GM18498 (cell line): ENCODE data around the gene UNC45A.
A peak's percentile ranks its signal among the peaks of the same experiment; 100 is the strongest.
"Not testable (repeated sequence)": the region's sequence is repeated elsewhere in the genome, so short reads cannot be mapped to it uniquely, and the experiment has no call there.

Source experiments
- ATAC-seq: cut with Tn5 transposase; IDR thresholded peaks from one replicate; pipeline ENCODE4 v1.9.1; 2021; ENCODE audit warnings: mild to moderate bottlenecking, moderate library complexity; ENCODE audit not compliant: unreplicated experiment

The UNC45A gene, protein sequence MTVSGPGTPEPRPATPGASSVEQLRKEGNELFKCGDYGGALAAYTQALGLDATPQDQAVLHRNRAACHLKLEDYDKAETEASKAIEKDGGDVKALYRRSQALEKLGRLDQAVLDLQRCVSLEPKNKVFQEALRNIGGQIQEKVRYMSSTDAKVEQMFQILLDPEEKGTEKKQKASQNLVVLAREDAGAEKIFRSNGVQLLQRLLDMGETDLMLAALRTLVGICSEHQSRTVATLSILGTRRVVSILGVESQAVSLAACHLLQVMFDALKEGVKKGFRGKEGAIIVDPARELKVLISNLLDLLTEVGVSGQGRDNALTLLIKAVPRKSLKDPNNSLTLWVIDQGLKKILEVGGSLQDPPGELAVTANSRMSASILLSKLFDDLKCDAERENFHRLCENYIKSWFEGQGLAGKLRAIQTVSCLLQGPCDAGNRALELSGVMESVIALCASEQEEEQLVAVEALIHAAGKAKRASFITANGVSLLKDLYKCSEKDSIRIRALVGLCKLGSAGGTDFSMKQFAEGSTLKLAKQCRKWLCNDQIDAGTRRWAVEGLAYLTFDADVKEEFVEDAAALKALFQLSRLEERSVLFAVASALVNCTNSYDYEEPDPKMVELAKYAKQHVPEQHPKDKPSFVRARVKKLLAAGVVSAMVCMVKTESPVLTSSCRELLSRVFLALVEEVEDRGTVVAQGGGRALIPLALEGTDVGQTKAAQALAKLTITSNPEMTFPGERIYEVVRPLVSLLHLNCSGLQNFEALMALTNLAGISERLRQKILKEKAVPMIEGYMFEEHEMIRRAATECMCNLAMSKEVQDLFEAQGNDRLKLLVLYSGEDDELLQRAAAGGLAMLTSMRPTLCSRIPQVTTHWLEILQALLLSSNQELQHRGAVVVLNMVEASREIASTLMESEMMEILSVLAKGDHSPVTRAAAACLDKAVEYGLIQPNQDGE

DNA sequence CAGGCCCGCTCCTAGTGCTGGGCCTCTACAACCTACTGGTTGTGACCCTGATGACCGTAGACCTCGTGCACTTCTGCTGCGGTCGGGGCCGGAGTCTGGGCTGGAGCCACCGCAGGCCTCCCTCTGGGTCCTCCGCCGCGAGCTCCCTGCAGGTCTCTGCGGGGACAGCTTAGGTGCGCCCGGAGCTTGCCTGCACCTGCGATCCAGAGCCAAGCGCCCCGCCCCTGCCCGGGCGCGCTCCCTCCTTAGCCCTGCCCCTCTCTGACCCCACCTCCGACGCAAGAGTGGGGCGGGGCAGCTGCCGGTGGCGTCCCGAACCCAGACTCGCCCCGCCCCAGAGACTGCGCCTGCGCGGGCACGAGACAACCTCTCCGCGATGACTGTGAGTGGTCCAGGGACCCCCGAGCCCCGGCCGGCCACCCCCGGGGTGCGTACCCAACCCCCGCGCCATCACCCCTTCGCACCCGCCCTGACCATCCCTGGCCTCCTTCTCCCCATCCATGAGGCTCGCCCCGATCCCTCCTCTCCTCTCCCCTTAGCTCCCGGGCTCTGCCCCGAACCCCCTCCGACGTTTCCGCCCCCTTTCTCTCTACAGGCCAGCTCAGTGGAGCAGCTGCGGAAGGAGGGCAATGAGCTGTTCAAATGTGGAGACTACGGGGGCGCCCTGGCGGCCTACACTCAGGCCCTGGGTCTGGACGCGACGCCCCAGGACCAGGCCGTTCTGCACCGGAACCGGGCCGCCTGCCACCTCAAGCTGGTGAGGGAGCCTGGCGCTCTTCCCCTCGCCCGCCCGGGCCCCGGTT, at the start of gene UNC45A:
TSS of gene UNC45A (plus strand) at position 337 of the 803 bp plus-strand sequence. CDS start at position 377, 40 bp downstream.
- peak; percentile 73 for ATAC-seq

DNA sequence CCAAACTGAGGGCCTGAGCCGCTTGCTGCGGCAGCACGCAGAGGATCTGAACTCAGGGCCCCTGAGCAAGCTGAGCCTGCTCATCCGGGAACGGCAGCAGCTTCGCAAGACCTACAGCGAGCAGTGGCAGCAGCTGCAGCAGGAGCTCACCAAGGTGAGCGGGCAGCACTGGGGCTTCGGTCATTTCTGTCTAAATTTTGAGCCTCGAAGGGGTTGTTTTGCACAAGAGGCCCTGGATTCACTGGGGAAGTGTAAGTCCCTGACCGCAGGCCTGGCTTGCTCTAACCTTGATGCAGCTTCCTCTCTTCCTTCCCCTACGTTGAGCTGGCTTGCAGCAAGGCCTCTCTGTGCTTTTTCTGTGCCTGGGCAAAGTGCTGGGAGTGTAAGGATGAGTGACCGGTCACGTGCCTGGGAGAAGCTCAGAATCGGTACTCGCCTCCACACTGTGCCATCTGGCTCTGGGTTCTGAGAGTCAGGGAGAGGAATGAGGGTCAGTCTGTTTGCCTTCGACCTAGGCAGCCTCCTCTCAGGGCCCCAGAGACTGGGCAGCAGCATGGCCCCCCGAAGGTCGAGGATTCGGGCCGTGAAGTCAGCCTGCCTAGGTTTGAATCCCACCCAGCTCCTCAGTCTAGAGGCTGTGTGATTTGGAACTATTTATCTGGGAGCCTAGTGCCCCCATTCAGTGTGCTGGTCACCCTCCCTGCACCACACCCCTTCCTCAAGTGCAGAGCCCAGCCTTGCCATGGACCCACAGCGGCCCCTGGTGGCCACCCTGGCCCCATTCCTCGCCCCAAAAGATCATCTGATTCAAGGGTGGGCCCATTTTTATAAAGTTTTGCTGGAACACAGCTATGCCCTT, 49.4 kb upstream of the UNC45A start:
- ATAC-seq: peak; percentile 47

DNA sequence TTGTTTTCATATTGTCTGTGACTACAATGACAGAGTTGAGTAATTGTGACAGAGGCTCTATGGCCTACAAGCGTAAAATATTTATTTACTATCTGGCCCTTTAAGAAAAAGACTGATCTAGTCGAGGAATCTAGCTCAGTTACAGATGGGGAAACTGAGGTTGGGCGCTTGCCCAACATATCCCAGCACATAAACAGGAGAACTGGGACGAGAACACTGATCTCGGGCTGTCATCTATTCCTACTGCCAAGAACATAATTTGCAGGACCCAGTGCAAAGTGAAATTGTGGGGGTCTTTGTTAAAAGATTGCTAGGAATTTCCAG, 48.8 kb upstream of the UNC45A start:
- ATAC-seq: no peak

DNA sequence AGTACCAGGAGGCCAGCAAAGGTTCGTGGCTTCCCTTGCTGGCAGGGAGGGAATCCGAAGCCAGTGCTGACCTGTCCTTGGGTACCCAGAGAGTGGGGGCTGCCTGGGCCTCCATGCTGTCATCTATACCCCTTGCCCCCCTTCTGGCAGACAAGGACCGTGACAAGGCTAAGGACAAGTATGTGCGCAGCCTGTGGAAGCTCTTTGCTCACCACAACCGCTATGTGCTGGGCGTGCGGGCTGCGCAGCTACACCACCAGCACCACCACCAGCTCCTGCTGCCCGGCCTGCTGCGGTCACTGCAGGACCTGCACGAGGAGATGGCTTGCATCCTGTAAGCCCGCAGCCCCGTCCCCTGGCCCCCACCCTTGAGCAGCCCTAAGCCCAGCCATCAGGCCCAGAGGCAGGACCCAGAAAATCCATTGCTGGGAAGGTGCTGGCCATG, 48.0 kb upstream of the UNC45A start:
- no peak for ATAC-seq

DNA sequence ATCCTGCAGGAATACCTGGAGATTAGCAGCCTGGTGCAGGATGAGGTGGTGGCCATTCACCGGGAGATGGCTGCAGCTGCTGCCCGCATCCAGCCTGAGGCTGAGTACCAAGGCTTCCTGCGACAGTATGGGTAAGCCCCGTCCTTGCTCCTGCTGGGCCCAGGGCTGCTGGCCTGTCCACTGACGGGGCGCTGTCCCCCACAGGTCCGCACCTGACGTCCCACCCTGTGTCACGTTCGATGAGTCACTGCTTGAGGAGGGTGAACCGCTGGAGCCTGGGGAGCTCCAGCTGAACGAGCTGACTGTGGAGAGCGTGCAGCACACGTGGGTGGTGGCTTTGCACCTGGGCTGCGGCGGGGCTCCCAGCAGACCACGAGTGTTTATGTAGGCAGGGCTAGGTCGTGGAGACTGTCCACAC, 45.8 kb upstream of the UNC45A start:
- ATAC-seq: no peak

DNA sequence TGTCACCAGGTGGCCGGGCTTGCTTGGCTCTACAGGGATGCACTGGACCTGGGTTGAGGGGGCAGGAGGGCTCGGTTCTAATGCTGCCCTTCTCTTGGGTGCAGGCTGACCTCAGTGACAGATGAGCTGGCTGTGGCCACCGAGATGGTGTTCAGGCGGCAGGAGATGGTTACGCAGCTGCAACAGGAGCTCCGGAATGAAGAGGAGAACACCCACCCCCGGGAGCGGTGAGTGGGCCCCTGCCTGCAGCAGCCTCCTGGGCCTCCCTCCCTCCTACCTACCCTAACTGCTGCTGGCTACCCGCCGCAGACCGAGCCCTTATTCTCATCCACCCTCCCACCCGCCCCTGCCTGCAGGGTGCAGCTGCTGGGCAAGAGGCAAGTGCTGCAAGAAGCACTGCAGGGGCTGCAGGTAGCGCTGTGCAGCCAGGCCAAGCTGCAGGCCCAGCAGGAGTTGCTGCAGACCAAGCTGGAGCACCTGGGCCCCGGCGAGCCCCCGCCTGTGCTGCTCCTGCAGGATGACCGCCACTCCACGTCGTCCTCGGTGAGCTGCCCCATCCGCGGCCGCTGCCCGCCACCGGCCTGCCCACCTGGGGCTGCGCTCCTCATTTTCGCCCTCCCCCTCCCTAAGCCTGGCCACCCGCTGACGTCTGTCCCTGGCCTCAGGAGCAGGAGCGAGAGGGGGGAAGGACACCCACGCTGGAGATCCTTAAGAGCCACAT, 45.2 kb upstream of the UNC45A start:
- no peak for ATAC-seq

DNA sequence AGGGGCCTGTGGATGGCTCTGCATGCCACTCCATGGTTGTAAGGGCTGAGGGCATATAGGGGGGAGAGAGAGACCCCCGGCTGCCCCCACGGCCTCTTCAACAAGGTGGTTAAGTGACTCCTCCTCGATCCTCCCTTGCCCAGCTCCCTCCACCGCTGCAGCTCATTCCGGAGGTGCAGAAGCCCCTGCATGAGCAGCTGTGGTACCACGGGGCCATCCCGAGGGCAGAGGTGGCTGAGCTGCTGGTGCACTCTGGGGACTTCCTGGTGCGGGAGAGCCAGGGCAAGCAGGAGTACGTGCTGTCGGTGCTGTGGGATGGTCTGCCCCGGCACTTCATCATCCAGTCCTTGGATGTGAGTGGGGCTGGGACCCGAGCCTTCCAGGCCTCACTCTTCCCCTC, 44.2 kb upstream of the UNC45A start:
- ATAC-seq: no peak

DNA sequence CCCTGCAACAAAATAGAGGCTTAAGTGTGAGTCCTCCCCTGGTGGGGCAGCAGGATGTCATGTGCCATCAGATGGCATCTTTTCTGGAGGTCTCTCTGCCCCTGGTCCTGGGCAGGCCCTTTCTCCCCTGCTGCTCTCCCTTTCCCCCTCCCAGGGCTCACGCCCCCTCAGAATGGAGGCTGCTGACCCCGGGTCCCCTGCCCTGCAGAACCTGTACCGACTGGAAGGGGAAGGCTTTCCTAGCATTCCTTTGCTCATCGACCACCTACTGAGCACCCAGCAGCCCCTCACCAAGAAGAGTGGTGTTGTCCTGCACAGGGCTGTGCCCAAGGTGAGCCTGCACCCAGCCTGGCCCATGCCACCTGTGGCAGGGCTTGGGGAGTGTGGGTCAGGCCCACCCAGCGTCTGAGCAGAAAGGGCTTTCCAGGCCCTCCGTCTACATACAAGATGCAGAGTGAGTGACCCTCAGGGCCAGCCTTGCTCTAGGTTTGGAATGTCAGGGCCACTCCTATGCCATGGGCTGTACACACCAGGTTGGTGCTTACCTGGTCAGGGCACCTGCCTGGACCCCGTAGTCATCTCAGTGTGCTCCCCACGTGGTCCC, 43.6 kb upstream of the UNC45A start:
- no peak for ATAC-seq

DNA sequence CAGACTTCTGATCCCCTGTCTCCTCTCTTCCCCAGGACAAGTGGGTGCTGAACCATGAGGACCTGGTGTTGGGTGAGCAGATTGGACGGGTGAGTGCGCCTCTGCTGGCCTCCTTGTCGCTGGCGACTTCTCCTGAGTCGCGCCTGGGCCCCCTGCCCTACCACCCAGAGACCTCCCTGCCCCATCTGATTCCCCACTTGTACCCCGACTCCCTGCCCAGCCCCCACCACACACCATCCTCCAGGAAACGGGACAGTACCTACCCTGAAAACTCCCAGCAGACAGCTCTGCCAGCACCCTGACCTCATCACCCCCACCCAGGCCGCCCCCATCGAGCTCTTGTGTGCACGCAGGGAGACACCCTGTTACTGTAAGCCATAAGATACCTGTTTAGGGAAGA, 43.1 kb upstream of the UNC45A start:
- no peak for ATAC-seq

DNA sequence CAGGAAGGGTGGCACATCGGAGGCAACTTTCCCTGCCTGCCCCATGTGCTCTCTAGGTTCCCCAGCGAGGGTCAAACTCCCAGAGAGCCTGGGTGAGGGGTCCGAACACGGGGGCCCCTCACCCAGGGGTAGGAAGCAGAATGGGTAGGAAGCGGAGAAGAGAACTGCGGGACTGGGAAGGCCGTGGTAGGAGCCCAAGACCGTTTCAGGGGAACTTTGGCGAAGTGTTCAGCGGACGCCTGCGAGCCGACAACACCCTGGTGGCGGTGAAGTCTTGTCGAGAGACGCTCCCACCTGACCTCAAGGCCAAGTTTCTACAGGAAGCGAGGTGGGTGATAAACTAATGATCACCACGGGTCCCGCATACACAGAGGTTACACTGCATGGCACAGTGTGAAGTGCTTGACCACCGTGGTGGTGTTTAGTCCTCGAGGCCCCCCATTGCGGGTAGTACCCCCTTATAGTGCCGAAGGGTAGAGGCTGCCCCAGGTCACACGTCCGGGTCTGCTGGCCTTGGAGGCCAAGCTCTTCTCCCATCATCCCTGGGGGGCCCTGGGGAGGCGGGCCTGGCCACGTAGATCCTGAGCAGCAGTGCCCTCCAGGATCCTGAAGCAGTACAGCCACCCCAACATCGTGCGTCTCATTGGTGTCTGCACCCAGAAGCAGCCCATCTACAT, 42.4 kb upstream of the UNC45A start:
- ATAC-seq: no peak

DNA sequence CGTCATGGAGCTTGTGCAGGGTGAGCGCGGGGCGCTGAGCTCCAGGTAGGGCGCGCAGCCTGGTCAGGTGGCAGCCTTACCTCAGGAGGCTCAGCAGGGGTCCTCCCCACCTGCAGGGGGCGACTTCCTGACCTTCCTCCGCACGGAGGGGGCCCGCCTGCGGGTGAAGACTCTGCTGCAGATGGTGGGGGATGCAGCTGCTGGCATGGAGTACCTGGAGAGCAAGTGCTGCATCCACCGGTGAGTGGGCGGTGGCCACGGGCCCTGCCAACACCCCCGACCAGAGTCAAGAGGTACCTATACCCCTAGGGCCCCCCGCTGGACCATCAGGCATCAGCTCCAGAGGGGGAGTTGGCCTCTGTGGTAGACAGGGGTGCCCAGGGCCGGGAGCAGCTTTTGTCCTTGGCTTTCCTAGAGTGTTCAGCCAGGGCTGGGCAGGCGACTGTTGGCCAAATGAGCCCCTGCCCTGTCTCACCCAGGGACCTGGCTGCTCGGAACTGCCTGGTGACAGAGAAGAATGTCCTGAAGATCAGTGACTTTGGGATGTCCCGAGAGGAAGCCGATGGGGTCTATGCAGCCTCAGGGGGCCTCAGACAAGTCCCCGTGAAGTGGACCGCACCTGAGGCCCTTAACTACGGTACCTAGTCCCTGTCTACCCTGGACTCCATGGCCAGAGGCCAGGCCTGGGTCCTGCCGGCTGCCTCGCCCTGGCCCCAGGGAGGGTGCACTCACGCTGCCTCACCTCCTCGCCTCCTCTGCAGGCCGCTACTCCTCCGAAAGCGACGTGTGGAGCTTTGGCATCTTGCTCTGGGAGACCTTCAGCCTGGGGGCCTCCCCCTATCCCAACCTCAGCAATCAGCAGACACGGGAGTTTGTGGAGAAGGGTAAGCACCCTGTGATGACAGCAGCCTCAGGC, 41.7 kb upstream of the UNC45A start:
- ATAC-seq: no peak

DNA sequence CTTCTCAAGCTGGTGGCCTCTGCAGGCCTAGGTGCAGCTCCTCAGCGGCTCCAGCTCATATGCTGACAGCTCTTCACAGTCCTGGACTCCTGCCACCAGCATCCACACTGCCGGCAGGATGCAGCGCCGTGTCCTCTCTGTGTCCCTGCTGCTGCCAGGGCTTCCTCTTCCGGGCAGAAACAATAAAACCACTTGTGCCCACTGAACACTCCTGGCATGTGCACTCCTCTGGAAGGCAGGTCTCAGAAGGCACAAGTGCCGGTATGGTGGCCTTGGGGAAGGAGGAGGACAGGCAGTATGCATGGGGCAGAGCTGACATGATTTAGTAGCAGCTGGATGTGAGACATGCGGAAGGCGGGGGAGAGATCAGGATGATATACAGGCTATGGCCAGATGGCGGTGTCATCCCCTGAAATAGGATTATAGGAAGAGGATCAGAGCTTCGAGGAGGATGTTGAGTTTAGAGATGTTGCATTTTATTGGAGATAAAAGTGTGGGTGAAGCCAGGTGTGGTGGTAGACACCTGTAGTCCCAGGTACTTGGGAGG, 39.4 kb upstream of the UNC45A start:
- no peak for ATAC-seq

DNA sequence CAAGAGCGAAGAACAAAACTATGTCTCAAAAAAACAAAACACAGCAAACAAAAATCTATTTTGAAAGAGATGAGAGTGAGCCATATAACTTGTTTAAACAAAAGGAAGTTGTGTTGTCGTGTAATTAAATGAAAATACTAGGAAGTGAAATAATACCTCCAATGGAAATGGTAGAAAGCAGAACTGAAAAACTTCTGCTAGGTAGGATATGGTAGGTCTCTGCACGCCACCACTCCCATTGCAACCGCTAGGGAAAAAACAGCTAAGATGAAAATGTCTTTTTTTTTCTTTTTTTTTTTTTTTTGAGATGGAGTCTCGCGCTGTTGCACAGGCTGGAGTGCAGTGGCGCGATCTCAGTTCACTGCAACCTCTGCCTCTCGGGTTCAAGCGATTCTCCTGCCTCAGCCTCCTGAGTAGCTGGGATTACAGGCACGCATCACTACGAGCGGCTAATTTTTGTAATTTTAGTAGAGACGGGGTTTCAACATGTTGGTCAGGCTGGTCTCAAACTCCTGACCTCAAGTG, 37.9 kb upstream of the UNC45A start:
- not testable (repeated sequence) for ATAC-seq

DNA sequence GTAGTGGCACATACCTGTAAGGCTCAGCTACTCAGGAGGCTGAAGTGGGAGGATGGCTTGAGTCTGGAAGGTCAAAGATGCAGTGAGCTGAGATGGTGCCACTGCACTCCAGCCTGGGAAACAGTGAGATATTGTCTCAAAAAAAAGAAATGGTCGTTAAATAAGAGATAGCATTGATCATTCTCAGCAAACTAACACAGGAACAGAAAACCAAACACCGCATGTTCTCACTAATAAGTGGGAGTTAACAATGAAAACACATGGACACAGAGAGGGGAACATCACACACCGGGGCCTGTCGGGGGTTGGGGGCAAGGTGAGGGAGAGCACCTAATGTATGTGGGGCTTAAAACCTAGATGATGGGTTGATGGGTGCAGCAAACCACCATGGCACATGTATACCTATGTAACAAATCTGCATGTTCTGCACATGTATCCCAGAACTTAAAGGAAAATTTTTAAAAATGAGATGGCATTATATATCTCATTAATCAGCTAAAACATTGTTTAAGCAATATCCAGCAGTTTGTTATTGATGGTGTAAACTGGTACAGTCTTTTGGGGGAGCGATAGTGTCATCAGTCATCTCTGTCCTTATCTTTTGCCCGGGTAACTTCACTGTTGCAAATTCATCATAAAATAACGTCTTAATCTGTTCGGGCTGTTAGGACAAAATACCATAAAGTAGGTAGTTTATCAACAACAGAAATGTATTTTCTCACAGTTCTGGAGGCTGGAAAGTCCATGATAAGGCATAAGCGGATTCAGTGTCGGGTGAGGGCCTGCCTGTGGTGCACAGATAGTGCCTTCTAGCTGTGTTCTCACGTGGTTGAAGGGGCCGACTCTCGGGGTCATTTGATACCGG, 33.7 kb upstream of the UNC45A start:
- no peak for ATAC-seq

DNA sequence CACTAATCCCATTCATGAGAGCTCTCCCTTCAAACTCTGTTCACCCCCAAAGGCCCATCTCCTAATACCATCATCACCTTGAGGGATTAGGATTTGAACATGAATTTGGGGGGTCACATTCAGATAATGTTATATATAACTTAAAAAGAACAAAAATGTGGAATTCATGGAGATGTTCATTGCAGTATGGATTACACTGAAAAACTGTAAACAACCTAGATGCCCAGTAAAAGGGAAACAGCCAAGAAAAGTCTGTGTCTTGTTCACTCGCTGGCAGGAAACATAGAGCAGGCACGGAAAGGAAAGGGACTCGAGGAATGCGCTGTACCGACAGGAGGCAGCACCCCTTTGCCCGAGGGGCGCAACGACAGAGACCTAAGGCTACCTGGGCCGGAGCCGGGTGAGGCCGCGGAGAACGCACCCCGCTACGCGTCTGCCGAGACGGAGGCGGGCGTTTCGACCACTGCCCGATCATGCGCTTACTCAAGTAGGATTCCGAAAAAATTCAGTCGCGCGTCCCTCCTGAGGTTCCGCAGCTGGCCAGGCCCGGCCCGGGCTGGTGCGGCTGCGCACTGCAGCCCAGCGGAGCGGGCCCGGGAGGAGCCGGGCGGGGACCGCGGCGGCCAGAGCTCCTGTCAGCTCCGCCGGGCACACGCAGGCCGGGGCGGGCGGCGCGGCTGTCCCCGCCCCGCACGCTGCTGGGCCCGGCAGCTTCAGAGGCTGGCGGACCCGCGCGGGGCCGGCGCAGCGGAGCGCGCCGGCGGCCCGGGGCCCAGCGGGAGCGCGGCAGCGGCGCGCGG, 32.8 kb upstream of the UNC45A start:
- peak; percentile 78 for ATAC-seq
